Measurements from ENCODE around the gene OR2T27.

- TF ChIP-seq, protein P1, sequence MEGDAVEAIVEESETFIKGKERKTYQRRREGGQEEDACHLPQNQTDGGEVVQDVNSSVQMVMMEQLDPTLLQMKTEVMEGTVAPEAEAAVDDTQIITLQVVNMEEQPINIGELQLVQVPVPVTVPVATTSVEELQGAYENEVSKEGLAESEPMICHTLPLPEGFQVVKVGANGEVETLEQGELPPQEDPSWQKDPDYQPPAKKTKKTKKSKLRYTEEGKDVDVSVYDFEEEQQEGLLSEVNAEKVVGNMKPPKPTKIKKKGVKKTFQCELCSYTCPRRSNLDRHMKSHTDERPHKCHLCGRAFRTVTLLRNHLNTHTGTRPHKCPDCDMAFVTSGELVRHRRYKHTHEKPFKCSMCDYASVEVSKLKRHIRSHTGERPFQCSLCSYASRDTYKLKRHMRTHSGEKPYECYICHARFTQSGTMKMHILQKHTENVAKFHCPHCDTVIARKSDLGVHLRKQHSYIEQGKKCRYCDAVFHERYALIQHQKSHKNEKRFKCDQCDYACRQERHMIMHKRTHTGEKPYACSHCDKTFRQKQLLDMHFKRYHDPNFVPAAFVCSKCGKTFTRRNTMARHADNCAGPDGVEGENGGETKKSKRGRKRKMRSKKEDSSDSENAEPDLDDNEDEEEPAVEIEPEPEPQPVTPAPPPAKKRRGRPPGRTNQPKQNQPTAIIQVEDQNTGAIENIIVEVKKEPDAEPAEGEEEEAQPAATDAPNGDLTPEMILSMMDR (IDR thresholded peaks at IDR 0.05): no peak
- no peak for TF ChIP-seq POLR2A (IDR thresholded peaks at IDR 0.05)
These were observed 47.4 kb upstream of the OR2T27 start, which contains the start of gene OR14I1 for GRCh38 chr1:248702714-248703113.
